CD14-positive monocyte (primary cell): ENCODE results near the gene GALNT10. TPM values are rescaled to one million over a fixed set of nuclear protein-coding genes. Genes with fewer than 3 reads are reported as not detected.

Experiments
- DNase-seq, 3 donors: peaks; one replicate each; pipeline ENCODE4 v3.0.0-alpha.2; 2011 to 2022
- H2AFZ ChIP-seq: 2 replicates; pipeline ENCODE4 v1.6.0; 2012; ENCODE audit warnings: mild to moderate bottlenecking, low read depth, low read length, inconsistent platforms; ENCODE audit not compliant: insufficient read depth, poor library complexity, severe bottlenecking
- H3K27ac ChIP-seq, 2 donors: 1 replicate in 1 of 2; 2 replicates in 1 of 2; pipeline ENCODE4 v1.5.1; 2012 to 2013; ENCODE audit warnings: low read length in 2 of 2, control low read depth in 1 of 2, inconsistent platforms in 1 of 2, low read depth in 1 of 2, mild to moderate bottlenecking in 1 of 2
- H3K27me3 ChIP-seq, 2 donors: one replicate each; pipeline versions ENCODE4 v1.6.0 to v1.6.1; 2011 to 2013; ENCODE audit warnings: low read length in 2 of 2; ENCODE audit not compliant: control insufficient read depth in 2 of 2, insufficient read depth in 2 of 2
- H3K36me3 ChIP-seq, 2 donors: replicated peaks in 1 of 2; 1 replicate in 1 of 2; 2 replicates in 1 of 2; pipeline versions ENCODE4 v1.5.1 to v1.6.1; 2012 to 2013; ENCODE audit warnings: low read length in 2 of 2, control low read depth in 1 of 2, inconsistent platforms in 1 of 2, mild to moderate bottlenecking in 1 of 2; ENCODE audit not compliant: insufficient read depth in 2 of 2, control insufficient read depth in 1 of 2
- H3K4me1 ChIP-seq, 2 donors: 1 replicate in 1 of 2; 2 replicates in 1 of 2; pipeline versions ENCODE4 v1.5.1 to v1.6.1; 2012 to 2013; ENCODE audit warnings: low read length in 2 of 2, control low read depth in 1 of 2, inconsistent platforms in 1 of 2, mild to moderate bottlenecking in 1 of 2, moderate library complexity in 1 of 2; ENCODE audit not compliant: insufficient read depth in 2 of 2, control insufficient read depth in 1 of 2
- H3K4me2 ChIP-seq: replicated peaks from 2 replicates; pipeline ENCODE3; 2012; ENCODE audit warnings: low read length, moderate library complexity, mild to moderate bottlenecking; ENCODE audit not compliant: poor library complexity, severe bottlenecking; ENCODE audit errors: extremely low read depth
- H3K4me3 ChIP-seq, 3 experiments: fragments of 200-600 bp in 1 of 3; sonication (generic) in 1 of 3; replicated peaks in 1 of 3; 1 replicate in 2 of 3; 2 replicates in 1 of 3; pipeline ENCODE4 v1.5.1; 2011 to 2013; ENCODE audit warnings: low read length in 3 of 3, mild to moderate bottlenecking in 3 of 3, control low read depth in 2 of 3, low read depth in 2 of 3, inconsistent platforms in 1 of 3, moderate library complexity in 1 of 3
- H3K79me2 ChIP-seq: 2 replicates; pipeline ENCODE4 v1.6.0; 2012; ENCODE audit warnings: mild to moderate bottlenecking, control low read depth, inconsistent platforms, low read length, moderate library complexity; ENCODE audit not compliant: insufficient read depth
- H3K9ac ChIP-seq: 2 replicates; pipeline ENCODE4 v1.6.0; 2017; ENCODE audit warnings: low read length, mild to moderate bottlenecking; ENCODE audit not compliant: insufficient read depth, poor library complexity, severe bottlenecking
- H3K9me3 ChIP-seq, 2 donors: replicated peaks in 1 of 2; 1 replicate in 1 of 2; 2 replicates in 1 of 2; pipeline versions ENCODE4 v1.5.1 to v1.6.1; 2012 to 2013; ENCODE audit warnings: low read length in 2 of 2, control low read depth in 1 of 2; ENCODE audit not compliant: control insufficient read depth in 1 of 2, insufficient read depth in 1 of 2
- H4K20me1 ChIP-seq: 2 replicates; pipeline ENCODE4 v1.6.0; 2012; ENCODE audit warnings: mild to moderate bottlenecking, low read length, control low read depth, moderate library complexity; ENCODE audit not compliant: insufficient read depth
- H3K27ac Mint-ChIP-seq, 7 donors: one replicate each; pipeline ENCODE4 v1.8.0; 2020; ENCODE audit warnings: mild to moderate bottlenecking in 7 of 7, mixed read lengths in 7 of 7, moderate library complexity in 6 of 7, inconsistent platforms in 2 of 7
- H3K27me3 Mint-ChIP-seq, 3 donors: one replicate each; pipeline ENCODE4 v1.8.0; 2021 to 2022; ENCODE audit warnings: low read depth in 3 of 3, mild to moderate bottlenecking in 3 of 3, mixed read lengths in 3 of 3, moderate library complexity in 3 of 3, inconsistent platforms in 1 of 3
- H3K36me3 Mint-ChIP-seq, 2 donors: one replicate each; pipeline ENCODE4 v1.8.0; 2020; ENCODE audit warnings: mixed read lengths in 2 of 2, inconsistent platforms in 1 of 2, mild to moderate bottlenecking in 1 of 2
- H3K4me1 Mint-ChIP-seq: one replicate; pipeline ENCODE4 v1.8.0; 2020; ENCODE audit warnings: mild to moderate bottlenecking, mixed read lengths
- H3K4me3 Mint-ChIP-seq, 2 donors: one replicate each; pipeline ENCODE4 v1.8.0; 2020; ENCODE audit warnings: mild to moderate bottlenecking in 2 of 2, mixed read lengths in 2 of 2, moderate library complexity in 1 of 2
- H3K9me3 Mint-ChIP-seq, 7 donors: one replicate each; pipeline ENCODE4 v1.8.0; 2020 to 2022; ENCODE audit warnings: mixed read lengths in 7 of 7, mild to moderate bottlenecking in 6 of 7, moderate library complexity in 6 of 7, inconsistent platforms in 2 of 7
- CTCF ChIP-seq: fragments of 200-600 bp; IDR thresholded peaks from one replicate; pipeline ENCODE4 v1.8.0; 2022; ENCODE audit warnings: antibody characterized with exemption, mild to moderate bottlenecking
- WGBS: methylation state at CpG from one replicate; pipeline ENCODE4 v1.1.5; 2013; ENCODE audit warnings: missing lambda C conversion rate; ENCODE audit not compliant: insufficient coverage; 5-methylcytosine and 5-hydroxymethylcytosine counted together
- intact Hi-C, 2 donors: fragments of 100-400 bp; cut with micrococcal nuclease; formaldehyde crosslinking; loops; one replicate each; pipeline versions ENCODE4 v1.15.0 to v1.15.1; 2023
- polyA plus RNA-seq, 3 donors: library from polyadenylated mRNA; depleted of rRNA in 1 of 3; unstranded in 2 of 3; stranded (reverse) in 1 of 3; fragments of 300-500 nt in 2 of 3; fragments of >200 nt in 1 of 3; fragmentation: Illumina TruSeq in 2 of 3; gene quantifications; 1 replicate in 2 of 3; 2 replicates in 1 of 3; pipeline ENCODE4 v1.2.3, GENCODE V29; 2012 to 2021

Gene GALNT10
- polyA plus RNA-seq, 3 donors: 6.2 to 11.6 (median 7.3) TPM

GRCh38 chr5:154209591-154210081 is 19.1 kb downstream of the GALNT10 start:
- Histone ChIP-seq H3K27me3 (no peaks in the 10 kb centered on the region), H3K9me3 (no peaks in the 10 kb centered on the region), H2AFZ (no peak overlapping the region), H3K27ac (no peak overlapping the region), H3K36me3 (peaks cover 0 to 25% of the 10 kb centered on the region in 2 donors), H4K20me1 (peaks cover 13% of the 10 kb centered on the region), H3K4me2 (no peak overlapping the region), H3K79me2 (no peaks in the 10 kb centered on the region), H3K4me1 (peaks cover 14 to 24% of the 10 kb centered on the region in 2 donors), H3K4me3 (no peak overlapping the region), H3K9ac (no peak overlapping the region)
- H3K4me3 Mint-ChIP-seq: no peak overlapping the region
- peaks cover 0 to 1% (median 0%) of the 10 kb centered on the region in 7 donors for H3K9me3 Mint-ChIP-seq
- peaks cover 31% of the 10 kb centered on the region for H3K4me1 Mint-ChIP-seq
- WGBS: no CpG with 5 or more reads among the region's 2 CpGs
- TF ChIP-seq CTCF: no peak
- peaks cover 21 to 26% of the 10 kb centered on the region in 2 donors for H3K36me3 Mint-ChIP-seq
- peaks cover 0 to 1% (median 0%) of the 10 kb centered on the region in 3 donors for H3K27me3 Mint-ChIP-seq
- no peak overlapping the region for H3K27ac Mint-ChIP-seq
- intact Hi-C loops: no loop called here
- no peak for DNase-seq

DNA sequence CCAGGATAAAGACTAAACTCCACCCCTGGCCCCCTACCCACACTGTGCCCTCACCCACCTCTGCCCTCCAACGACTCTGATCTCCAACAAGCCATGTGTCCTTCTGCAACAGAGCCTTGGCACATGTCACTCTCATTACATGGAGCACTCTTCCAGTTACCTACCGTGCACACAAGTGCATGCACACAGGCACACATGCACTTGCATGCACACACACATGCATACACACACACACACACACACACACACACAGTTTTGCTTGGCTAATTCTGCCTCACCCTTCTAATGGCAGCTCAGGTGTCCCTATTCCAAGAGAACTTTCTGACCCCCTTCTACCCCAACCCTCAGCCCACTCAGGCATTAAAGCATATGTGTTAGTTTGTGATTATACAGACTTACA is 19.6 kb downstream of the GALNT10 start:
- peaks cover 0 to 1% (median 0%) of the 10 kb centered on the region in 3 donors for H3K27me3 Mint-ChIP-seq
- no peak overlapping the region for H3K27ac Mint-ChIP-seq
- Histone ChIP-seq H2AFZ (no peak overlapping the region), H3K9ac (no peak overlapping the region), H3K4me1 (peaks cover 14 to 26% of the 10 kb centered on the region in 2 donors), H3K36me3 (peaks cover 0 to 20% of the 10 kb centered on the region in 2 donors), H3K27me3 (no peaks in the 10 kb centered on the region), H3K4me2 (no peak overlapping the region), H4K20me1 (peaks cover 9% of the 10 kb centered on the region), H3K9me3 (no peaks in the 10 kb centered on the region), H3K79me2 (no peaks in the 10 kb centered on the region), H3K4me3 (no peak overlapping the region), H3K27ac (no peak overlapping the region)
- intact Hi-C loops: no loop called here
- peaks cover 21% of the 10 kb centered on the region in 2 donors for H3K36me3 Mint-ChIP-seq
- 94% methylated on average over 2 of the region's 2 CpGs for WGBS
- no peak for TF ChIP-seq CTCF
- DNase-seq: no peak
- H3K4me1 Mint-ChIP-seq: peaks cover 35% of the 10 kb centered on the region
- H3K9me3 Mint-ChIP-seq: peaks cover 0 to 1% (median 0%) of the 10 kb centered on the region in 7 donors
- no peak overlapping the region for H3K4me3 Mint-ChIP-seq
